ENCODE results near the gene NAPSA. TPM values are rescaled to one million over a fixed set of nuclear protein-coding genes. Genes with fewer than 3 reads are reported as not detected.

The NAPSA gene
- total and polyA plus RNA-seq, 2 donors (not counting 1 experiment from before 2014, with no cell fraction given), result 0.03 to 0.17 TPM

GRCh38 chr19:50311723-50312635, 53.5 kb downstream of the NAPSA start:
- no peak overlapping the region for H3K4me2 ChIP-seq (ENCODE audit: extremely low read depth, insufficient read depth, low read length)
- no peaks in the 10 kb centered on the region for H3K36me3 ChIP-seq (ENCODE audit: control insufficient read depth, insufficient read depth, low read length)
- no peaks in the 10 kb centered on the region for H3K9me3 ChIP-seq (ENCODE audit: control insufficient read depth, insufficient read depth, low read depth, low read length)
- no peak overlapping the region for H3K4me3 ChIP-seq (replicated peaks in 1 of 4; ENCODE audit: control extremely low read depth in 1 of 4, insufficient read depth in 1 of 4, low read depth in 3 of 4, low read length in 4 of 4)
- no peak overlapping the region for H3K27ac ChIP-seq (ENCODE audit: insufficient read depth, low read length)
- no peaks in the 10 kb centered on the region for H4K20me1 ChIP-seq (ENCODE audit: control insufficient read depth, extremely low read depth, insufficient read depth, low read length)
- no peak overlapping the region for H2AFZ ChIP-seq (ENCODE audit: low read length)
- DNase-seq (ENCODE audit: low read depth in 2 of 2), result no peak
- H3K27me3 ChIP-seq (ENCODE audit: control insufficient read depth, insufficient read depth, low read length), result peaks cover 5% of the 10 kb centered on the region
- TF ChIP-seq, protein P1, sequence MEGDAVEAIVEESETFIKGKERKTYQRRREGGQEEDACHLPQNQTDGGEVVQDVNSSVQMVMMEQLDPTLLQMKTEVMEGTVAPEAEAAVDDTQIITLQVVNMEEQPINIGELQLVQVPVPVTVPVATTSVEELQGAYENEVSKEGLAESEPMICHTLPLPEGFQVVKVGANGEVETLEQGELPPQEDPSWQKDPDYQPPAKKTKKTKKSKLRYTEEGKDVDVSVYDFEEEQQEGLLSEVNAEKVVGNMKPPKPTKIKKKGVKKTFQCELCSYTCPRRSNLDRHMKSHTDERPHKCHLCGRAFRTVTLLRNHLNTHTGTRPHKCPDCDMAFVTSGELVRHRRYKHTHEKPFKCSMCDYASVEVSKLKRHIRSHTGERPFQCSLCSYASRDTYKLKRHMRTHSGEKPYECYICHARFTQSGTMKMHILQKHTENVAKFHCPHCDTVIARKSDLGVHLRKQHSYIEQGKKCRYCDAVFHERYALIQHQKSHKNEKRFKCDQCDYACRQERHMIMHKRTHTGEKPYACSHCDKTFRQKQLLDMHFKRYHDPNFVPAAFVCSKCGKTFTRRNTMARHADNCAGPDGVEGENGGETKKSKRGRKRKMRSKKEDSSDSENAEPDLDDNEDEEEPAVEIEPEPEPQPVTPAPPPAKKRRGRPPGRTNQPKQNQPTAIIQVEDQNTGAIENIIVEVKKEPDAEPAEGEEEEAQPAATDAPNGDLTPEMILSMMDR (conservative IDR thresholded peaks at IDR 0.05 in 1 of 2, IDR thresholded peaks at IDR 0.05 in 1 of 2; ENCODE audit: low read depth in 1 of 2, low read length in 2 of 2), result no peak
- TF ChIP-seq EZH2 (IDR thresholded peaks at IDR 0.05; ENCODE audit: low read length, missing control alignments), result no peak
- no peaks in the 10 kb centered on the region for H3K4me1 ChIP-seq (ENCODE audit: control insufficient read depth, extremely low read depth, insufficient read depth, low read length)
- H3K79me2 ChIP-seq (ENCODE audit: control insufficient read depth, insufficient read depth, low read length), result no peaks in the 10 kb centered on the region
- H3K9ac ChIP-seq (ENCODE audit: insufficient read depth, low read length), result no peak overlapping the region

- no peak overlapping the region for H3K27ac ChIP-seq (ENCODE audit: insufficient read depth, low read length)
- TF ChIP-seq, protein P1 (conservative IDR thresholded peaks at IDR 0.05 in 1 of 2, IDR thresholded peaks at IDR 0.05 in 1 of 2; ENCODE audit: low read depth in 1 of 2, low read length in 2 of 2), result no peak
- TF ChIP-seq EZH2 (IDR thresholded peaks at IDR 0.05; ENCODE audit: low read length, missing control alignments), result no peak
- H3K4me1 ChIP-seq (ENCODE audit: control insufficient read depth, extremely low read depth, insufficient read depth, low read length), result no peaks in the 10 kb centered on the region
- H3K27me3 ChIP-seq (ENCODE audit: control insufficient read depth, insufficient read depth, low read length), result peaks cover 5% of the 10 kb centered on the region
- no peaks in the 10 kb centered on the region for H4K20me1 ChIP-seq (ENCODE audit: control insufficient read depth, extremely low read depth, insufficient read depth, low read length)
- no peak overlapping the region for H3K9ac ChIP-seq (ENCODE audit: insufficient read depth, low read length)
- no peaks in the 10 kb centered on the region for H3K36me3 ChIP-seq (ENCODE audit: control insufficient read depth, insufficient read depth, low read length)
- no peak for DNase-seq (ENCODE audit: low read depth in 2 of 2)
- no peak overlapping the region for H2AFZ ChIP-seq (ENCODE audit: low read length)
- H3K79me2 ChIP-seq (ENCODE audit: control insufficient read depth, insufficient read depth, low read length), result no peaks in the 10 kb centered on the region
- H3K4me3 ChIP-seq (replicated peaks in 1 of 4; ENCODE audit: control extremely low read depth in 1 of 4, insufficient read depth in 1 of 4, low read depth in 3 of 4, low read length in 4 of 4), result no peak overlapping the region
- no peaks in the 10 kb centered on the region for H3K9me3 ChIP-seq (ENCODE audit: control insufficient read depth, insufficient read depth, low read depth, low read length)
- H3K4me2 ChIP-seq (ENCODE audit: extremely low read depth, insufficient read depth, low read length), result no peak overlapping the region
Observed at GRCh38 chr19:50310759-50311465, 54.5 kb downstream of the NAPSA start.

- DNase-seq (ENCODE audit: low read depth in 2 of 2), result no peak
- no peaks in the 10 kb centered on the region for H3K36me3 ChIP-seq (ENCODE audit: control insufficient read depth, insufficient read depth, low read length)
- H3K9me3 ChIP-seq (ENCODE audit: control insufficient read depth, insufficient read depth, low read depth, low read length), result no peaks in the 10 kb centered on the region
- H3K79me2 ChIP-seq (ENCODE audit: control insufficient read depth, insufficient read depth, low read length), result no peaks in the 10 kb centered on the region
- H2AFZ ChIP-seq (ENCODE audit: low read length), result no peak overlapping the region
- H3K27me3 ChIP-seq (ENCODE audit: control insufficient read depth, insufficient read depth, low read length), result peaks cover 5% of the 10 kb centered on the region
- H3K4me1 ChIP-seq (ENCODE audit: control insufficient read depth, extremely low read depth, insufficient read depth, low read length), result no peaks in the 10 kb centered on the region
- H3K27ac ChIP-seq (ENCODE audit: insufficient read depth, low read length), result no peak overlapping the region
- no peak overlapping the region for H3K4me2 ChIP-seq (ENCODE audit: extremely low read depth, insufficient read depth, low read length)
- no peak overlapping the region for H3K4me3 ChIP-seq (replicated peaks in 1 of 4; ENCODE audit: control extremely low read depth in 1 of 4, insufficient read depth in 1 of 4, low read depth in 3 of 4, low read length in 4 of 4)
- no peak for TF ChIP-seq EZH2 (IDR thresholded peaks at IDR 0.05; ENCODE audit: low read length, missing control alignments)
- TF ChIP-seq, protein P1 (conservative IDR thresholded peaks at IDR 0.05 in 1 of 2, IDR thresholded peaks at IDR 0.05 in 1 of 2; ENCODE audit: low read depth in 1 of 2, low read length in 2 of 2), result no peak
- no peak overlapping the region for H3K9ac ChIP-seq (ENCODE audit: insufficient read depth, low read length)
- no peaks in the 10 kb centered on the region for H4K20me1 ChIP-seq (ENCODE audit: control insufficient read depth, extremely low read depth, insufficient read depth, low read length)
Observed at GRCh38 chr19:50309396-50310125, 55.9 kb downstream of the NAPSA start.

Data from fibroblast of lung (primary cell).